ENCODE data around the gene AFG3L2. TPM values are rescaled to one million over a fixed set of nuclear protein-coding genes. Genes with fewer than 3 reads are reported as not detected.

Gene AFG3L2
- total and polyA plus RNA-seq, 2 of the 13 experiments (the other 11 are each of a cell fraction or from before 2014, with no cell fraction given) = 28.6 to 86.9 TPM

- TF ChIP-seq, protein P1, sequence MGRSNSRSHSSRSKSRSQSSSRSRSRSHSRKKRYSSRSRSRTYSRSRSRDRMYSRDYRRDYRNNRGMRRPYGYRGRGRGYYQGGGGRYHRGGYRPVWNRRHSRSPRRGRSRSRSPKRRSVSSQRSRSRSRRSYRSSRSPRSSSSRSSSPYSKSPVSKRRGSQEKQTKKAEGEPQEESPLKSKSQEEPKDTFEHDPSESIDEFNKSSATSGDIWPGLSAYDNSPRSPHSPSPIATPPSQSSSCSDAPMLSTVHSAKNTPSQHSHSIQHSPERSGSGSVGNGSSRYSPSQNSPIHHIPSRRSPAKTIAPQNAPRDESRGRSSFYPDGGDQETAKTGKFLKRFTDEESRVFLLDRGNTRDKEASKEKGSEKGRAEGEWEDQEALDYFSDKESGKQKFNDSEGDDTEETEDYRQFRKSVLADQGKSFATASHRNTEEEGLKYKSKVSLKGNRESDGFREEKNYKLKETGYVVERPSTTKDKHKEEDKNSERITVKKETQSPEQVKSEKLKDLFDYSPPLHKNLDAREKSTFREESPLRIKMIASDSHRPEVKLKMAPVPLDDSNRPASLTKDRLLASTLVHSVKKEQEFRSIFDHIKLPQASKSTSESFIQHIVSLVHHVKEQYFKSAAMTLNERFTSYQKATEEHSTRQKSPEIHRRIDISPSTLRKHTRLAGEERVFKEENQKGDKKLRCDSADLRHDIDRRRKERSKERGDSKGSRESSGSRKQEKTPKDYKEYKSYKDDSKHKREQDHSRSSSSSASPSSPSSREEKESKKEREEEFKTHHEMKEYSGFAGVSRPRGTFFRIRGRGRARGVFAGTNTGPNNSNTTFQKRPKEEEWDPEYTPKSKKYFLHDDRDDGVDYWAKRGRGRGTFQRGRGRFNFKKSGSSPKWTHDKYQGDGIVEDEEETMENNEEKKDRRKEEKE (IDR thresholded peaks at IDR 0.05) = no peak
- no peak for TF ChIP-seq ZNF484 (CRISPR knock-in tag; IDR thresholded peaks at IDR 0.05; ENCODE audit: borderline replicate concordance, low read depth)
Observed at GRCh38 chr18:12308386-12309100, 68.5 kb downstream of the AFG3L2 start (continued).

DNA sequence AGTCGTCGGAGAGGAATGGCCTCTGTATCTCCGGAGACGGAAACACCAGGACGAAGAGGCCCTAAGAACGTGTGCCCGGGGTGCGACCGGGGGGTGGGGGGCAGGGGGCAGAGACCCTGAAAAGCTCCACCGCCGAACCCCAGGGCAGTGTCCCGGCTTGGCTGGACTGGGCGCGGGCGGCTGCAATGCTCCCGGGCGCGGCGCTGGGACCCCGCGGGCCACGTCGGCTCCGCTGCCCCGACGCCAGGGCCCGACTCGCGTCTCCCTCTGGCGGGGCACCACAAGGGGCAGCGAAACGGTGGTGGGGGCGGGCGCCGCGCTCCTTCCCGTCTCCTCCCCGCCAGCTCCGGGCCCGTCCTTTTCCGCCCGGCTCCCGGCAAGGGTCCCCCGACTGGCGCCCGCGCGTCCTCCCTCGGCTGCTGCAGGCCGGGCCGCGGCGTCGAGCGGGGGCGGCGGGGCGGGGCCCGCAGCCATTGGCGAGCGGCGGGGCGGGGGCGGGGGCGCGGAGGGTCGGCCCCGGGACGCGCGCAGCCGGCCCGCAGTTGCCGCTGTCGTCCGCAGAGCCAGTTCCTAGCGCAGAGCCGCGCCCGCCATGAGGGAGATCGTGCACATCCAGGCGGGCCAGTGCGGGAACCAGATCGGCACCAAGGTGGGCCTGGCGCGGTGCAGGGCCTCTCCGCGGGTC lies 69.2 kb downstream of the AFG3L2 start, which contains the start of gene TUBB6:
TSS of gene TUBB6 (plus strand) at position 541 of the 685 bp plus-strand sequence. CDS start at position 593, 52 bp downstream.
- intact Hi-C loops (cut with micrococcal nuclease; ENCODE audit: unreplicated experiment) = loop anchor here (5.0 kb wide), 1 partner anchor 36 kb away; no protein-coding TSS in a partner anchor
- H3K4me1 ChIP-seq (ENCODE audit: insufficient read depth, low read length) = peaks cover 39% of the 10 kb centered on the region
- H3K9me3 ChIP-seq (ENCODE audit: low read length) = no peaks in the 10 kb centered on the region
- FAIRE-seq (no peak), ATAC-seq (peak; percentile 46), DNase-seq (ENCODE audit: low spot score) (no peak)
- POLR2A ChIA-PET = interaction anchor here (1.6 to 3.1 kb wide), 2 partner anchors 29 to 69 kb away, joined by 4 to 7 read pairs; partner anchors contain the start of gene AFG3L2
- WGBS (ENCODE audit: low lambda C conversion rate) = 42% methylated on average over 12 of the region's 88 CpGs
- peaks cover 6 to 43% of the 10 kb centered on the region in 2 experiments for H3K27me3 ChIP-seq (ENCODE audit: control insufficient read depth in 1 of 2, insufficient read depth in 2 of 2, low read length in 2 of 2)
- H3K4me2 ChIP-seq (ENCODE audit: low read depth, low read length) = peak within 1 kb of the TSS; percentile 88
- CTCF ChIA-PET (ENCODE audit: low intra/inter-chr PET ratio, low total read pairs) = interaction anchor here (1.5 kb wide), 1 partner anchor 36 kb away, joined by 5 read pairs; no protein-coding TSS in a partner anchor
- H2AFZ ChIP-seq (ENCODE audit: low read length) = no peak within 1 kb of the TSS
- H3K27ac ChIP-seq (ENCODE audit: extremely low read length, insufficient read depth, low read length) = no peak within 1 kb of the TSS
- BruUV-seq (replicated peaks) = no TSS peak
- H3K9ac ChIP-seq (ENCODE audit: insufficient read depth, low read depth, low read length) = peak within 1 kb of the TSS; percentile 54
- H4K20me1 ChIP-seq (ENCODE audit: insufficient read depth, low read length) = no peaks in the 10 kb centered on the region
- peak within 1 kb of the TSS; percentile 69 to 75 (median 70) for H3K4me3 ChIP-seq (replicated peaks in 1 of 3; ENCODE audit: insufficient read depth in 1 of 3, low read depth in 2 of 3, low read length in 3 of 3)
- H3K36me3 ChIP-seq (replicated peaks in 1 of 2; ENCODE audit: control insufficient read depth in 1 of 2, insufficient read depth in 2 of 2, low read length in 2 of 2) = 0 out of 5 replicates have a peak, but pooled peaks cover 0 to 5% of the 10 kb centered on the region in 2 experiments
- in situ Hi-C loops (cut with HindIII; ENCODE audit: extremely low pct_ligation_motif_present, low pct_unique_long_range_greater_than_20kb) = no loop called here
- no peaks in the 10 kb centered on the region for H3K79me2 ChIP-seq (ENCODE audit: insufficient read depth, low read length)
- TF ChIP-seq SCMH1 (CRISPR knock-in tag; IDR thresholded peaks at IDR 0.05; ENCODE audit: borderline replicate concordance) (no peak), ZNF674 (CRISPR knock-in tag; IDR thresholded peaks at IDR 0.05; ENCODE audit: low read depth) (no peak), RBFOX2 (IDR thresholded peaks at IDR 0.05; ENCODE audit: low read depth, low read length) (peak; percentile 65), KDM2A (CRISPR knock-in tag; IDR thresholded peaks at IDR 0.05; ENCODE audit: borderline replicate concordance, low read depth) (0 out of 2 replicates have a peak, but pooled peaks have one; percentile 7), TFDP1 (CRISPR knock-in tag; IDR thresholded peaks at IDR 0.05; ENCODE audit: borderline replicate concordance) (0 out of 2 replicates have a peak, but pooled peaks have one; percentile 13), ZSCAN5A (CRISPR knock-in tag; IDR thresholded peaks at IDR 0.05; ENCODE audit: borderline replicate concordance) (no peak), TFDP2 (CRISPR knock-in tag; IDR thresholded peaks at IDR 0.05) (no peak)
- TF ChIP-seq, protein P2, sequence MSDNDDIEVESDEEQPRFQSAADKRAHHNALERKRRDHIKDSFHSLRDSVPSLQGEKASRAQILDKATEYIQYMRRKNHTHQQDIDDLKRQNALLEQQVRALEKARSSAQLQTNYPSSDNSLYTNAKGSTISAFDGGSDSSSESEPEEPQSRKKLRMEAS (IDR thresholded peaks at IDR 0.05) = no peak
- TF ChIP-seq, protein P3, sequence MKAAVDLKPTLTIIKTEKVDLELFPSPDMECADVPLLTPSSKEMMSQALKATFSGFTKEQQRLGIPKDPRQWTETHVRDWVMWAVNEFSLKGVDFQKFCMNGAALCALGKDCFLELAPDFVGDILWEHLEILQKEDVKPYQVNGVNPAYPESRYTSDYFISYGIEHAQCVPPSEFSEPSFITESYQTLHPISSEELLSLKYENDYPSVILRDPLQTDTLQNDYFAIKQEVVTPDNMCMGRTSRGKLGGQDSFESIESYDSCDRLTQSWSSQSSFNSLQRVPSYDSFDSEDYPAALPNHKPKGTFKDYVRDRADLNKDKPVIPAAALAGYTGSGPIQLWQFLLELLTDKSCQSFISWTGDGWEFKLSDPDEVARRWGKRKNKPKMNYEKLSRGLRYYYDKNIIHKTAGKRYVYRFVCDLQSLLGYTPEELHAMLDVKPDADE (CRISPR knock-in tag; IDR thresholded peaks at IDR 0.05) = no peak

Data from HepG2 (cell line).